HepG2 (cell line): ENCODE measurements around the gene CACNA1C. TPM values are rescaled to one million over a fixed set of nuclear protein-coding genes. Genes with fewer than 3 reads are reported as not detected.

Source experiments
- ATAC-seq: fragments of 200-7000 bp; cut with Tn5 transposase; 3 replicates; pipeline ENCODE4 v1.9.1; 2020; ENCODE audit warnings: mild to moderate bottlenecking, moderate library complexity
- BruUV-seq: library from RNA; stranded (reverse); fragments of 400-500 nt; replicated peaks from 2 replicates; lab custom pipeline; 2021; lab: Mats Ljungman, UMichigan
- CTCF ChIA-PET: fragments of 300-600 bp; formaldehyde crosslinking; extraction: SDS; loops from one replicate; lab custom pipeline; 2021; ENCODE audit warnings: low total read pairs, inconsistent platforms, low intra/inter-chr PET ratio; lab: Yijun Ruan, JAX
- POLR2A ChIA-PET: fragments of 350-600 bp; sonication (Branson Sonifier 250); formaldehyde crosslinking; loops from one replicate; lab custom pipeline; 2020; ENCODE audit warnings: antibody characterized with exemption, inconsistent platforms; lab: Yijun Ruan, JAX
- DNase-seq: peaks from one replicate; pipeline ENCODE4 v3.0.0-alpha.2; 2015; ENCODE audit warnings: low spot score
- FAIRE-seq: peaks from 3 replicates; lab custom pipeline; 2011; peaks lifted over from hg19 to GRCh38; lab: Jason Lieb, UNC
- H2AFZ ChIP-seq: one replicate; pipeline ENCODE4 v1.6.1; 2011; ENCODE audit warnings: low read length, inconsistent platforms
- H3K27ac ChIP-seq: fragments of 300-600 bp; 3 replicates; pipeline ENCODE4 v1.8.0; 2011; ENCODE audit warnings: mixed run types, mild to moderate bottlenecking, mixed read lengths, low read length, inconsistent platforms; ENCODE audit not compliant: insufficient read depth; ENCODE audit errors: extremely low read length
- H3K27me3 ChIP-seq, 2 experiments: fragments of 200-600 bp in 1 of 2; 2 replicates in 1 of 2; 3 replicates in 1 of 2; pipeline versions ENCODE4 v1.6.0 to v1.8.0; 2011; ENCODE audit warnings: low read length in 2 of 2, mild to moderate bottlenecking in 2 of 2, moderate library complexity in 2 of 2, inconsistent platforms in 1 of 2; ENCODE audit not compliant: insufficient read depth in 2 of 2, control insufficient read depth in 1 of 2
- H3K36me3 ChIP-seq, 2 experiments: fragments of 200-600 bp in 1 of 2; replicated peaks in 1 of 2; 2 replicates in 1 of 2; 3 replicates in 1 of 2; pipeline versions ENCODE4 v1.5.1 to v1.8.0; 2011; ENCODE audit warnings: low read length in 2 of 2, inconsistent platforms in 1 of 2; ENCODE audit not compliant: insufficient read depth in 2 of 2, control insufficient read depth in 1 of 2
- H3K4me1 ChIP-seq: 2 replicates; pipeline ENCODE4 v1.5.1; 2012; ENCODE audit warnings: low read length, inconsistent platforms; ENCODE audit not compliant: insufficient read depth
- H3K4me2 ChIP-seq: 2 replicates; pipeline ENCODE4 v1.6.0; 2011; ENCODE audit warnings: low read depth, low read length, inconsistent platforms
- H3K4me3 ChIP-seq, 3 experiments: fragments of 200-600 bp in 1 of 3; sonication (generic), shearing (Covaris generic) in 1 of 3; replicated peaks in 1 of 3; 2 replicates each; pipeline ENCODE4 v1.5.1; 2011 to 2016; ENCODE audit warnings: low read length in 3 of 3, inconsistent platforms in 2 of 3, low read depth in 2 of 3, mild to moderate bottlenecking in 2 of 3, control low read depth in 1 of 3, mixed read lengths in 1 of 3; ENCODE audit not compliant: insufficient read depth in 1 of 3
- H3K79me2 ChIP-seq: one replicate; pipeline ENCODE4 v1.6.1; 2011; ENCODE audit warnings: low read length, inconsistent platforms; ENCODE audit not compliant: insufficient read depth
- H3K9ac ChIP-seq: 2 replicates; pipeline ENCODE4 v1.6.0; 2011; ENCODE audit warnings: mild to moderate bottlenecking, low read depth, low read length, inconsistent platforms; ENCODE audit not compliant: insufficient read depth
- H3K9me3 ChIP-seq: 2 replicates; pipeline ENCODE4 v1.5.1; 2012; ENCODE audit warnings: mild to moderate bottlenecking, low read length
- H4K20me1 ChIP-seq: 2 replicates; pipeline ENCODE4 v1.6.0; 2011; ENCODE audit warnings: inconsistent platforms, mild to moderate bottlenecking, low read length, moderate library complexity; ENCODE audit not compliant: insufficient read depth
- ATF7 ChIP-seq, 2 experiments: fragments of 450-650 bp in 1 of 2; sonication (generic) in 1 of 2; formaldehyde crosslinking in 1 of 2; IDR thresholded peaks; 2 replicates each; pipeline versions ENCODE4 v1.4.0 to v1.6.1; 2016 to 2020; ENCODE audit warnings: antibody characterized with exemption in 1 of 2, mild to moderate bottlenecking in 1 of 2, missing genetic modification reagents in 1 of 2
- GATA4 ChIP-seq: sonication (generic); IDR thresholded peaks from 2 replicates; pipeline ENCODE4 v1.6.1; 2016; ENCODE audit warnings: antibody characterized with exemption, low read depth, borderline replicate concordance
- GPN1 ChIP-seq: sonication (generic); formaldehyde crosslinking; IDR thresholded peaks from 2 replicates; pipeline ENCODE4 v1.5.1; 2020; ENCODE audit warnings: missing genetic modification reagents, borderline replicate concordance
- JUN ChIP-seq: sonication (generic); formaldehyde crosslinking; IDR thresholded peaks from 2 replicates; pipeline ENCODE4 v1.4.0; 2020; ENCODE audit warnings: mild to moderate bottlenecking, missing genetic modification reagents
- POGK ChIP-seq: sonication (generic); formaldehyde crosslinking; conservative IDR thresholded peaks from 2 replicates; pipeline ENCODE4 v1.8.0; 2022; ENCODE audit warnings: mild to moderate bottlenecking, moderate library complexity, missing genetic modification reagents
- SSRP1 ChIP-seq: IDR thresholded peaks from 2 replicates; pipeline ENCODE4 v1.6.1; 2016; ENCODE audit warnings: control low read depth
- SUZ12 ChIP-seq: fragments of 150-350 bp; IDR thresholded peaks from 2 replicates; pipeline ENCODE4 v1.6.1; 2014; ENCODE audit warnings: low read depth, low read length
- ZNF180 ChIP-seq: sonication (generic); formaldehyde crosslinking; IDR thresholded peaks from 2 replicates; pipeline ENCODE4 v1.4.0; 2020; ENCODE audit warnings: low read depth, missing genetic modification reagents, borderline replicate concordance
- ZNF773 ChIP-seq: sonication (generic); formaldehyde crosslinking; IDR thresholded peaks from 2 replicates; pipeline ENCODE4 v1.4.0; 2020; ENCODE audit warnings: missing genetic modification reagents, borderline replicate concordance
- ZNF790 ChIP-seq: sonication (generic); formaldehyde crosslinking; IDR thresholded peaks from 2 replicates; pipeline ENCODE4 v1.8.0; 2022; ENCODE audit warnings: missing genetic modification reagents, mild to moderate bottlenecking, borderline replicate concordance
- ZZZ3 ChIP-seq: sonication (generic); formaldehyde crosslinking; IDR thresholded peaks from 2 replicates; pipeline ENCODE4 v1.4.0; 2020; ENCODE audit warnings: missing genetic modification reagents, mild to moderate bottlenecking, borderline replicate concordance
- WGBS: methylation state at CpG from one replicate; pipeline ENCODE4 v1.1.6; 2017; ENCODE audit warnings: low lambda C conversion rate; 5-methylcytosine and 5-hydroxymethylcytosine counted together
- in situ Hi-C: cut with HindIII; loops from 2 replicates; pipeline ENCODE4 v1.10.0; 2017; ENCODE audit warnings: low pct_unique_long_range_greater_than_20kb; ENCODE audit not compliant: extremely low pct_ligation_motif_present
- intact Hi-C: fragments of 100-400 bp; cut with micrococcal nuclease; formaldehyde crosslinking; loops from one replicate; pipeline ENCODE4 v1.10.0; 2022; ENCODE audit not compliant: unreplicated experiment
- polyA plus RNA-seq, 8 experiments: library from polyadenylated mRNA; depleted of rRNA in 3 of 8; stranded (reverse) in 7 of 8; unstranded in 1 of 8; fragments of >200 nt; fragmentation: Illumina TruSeq in 4 of 8; extraction: Trizol in 4 of 8; gene quantifications; 2 replicates each; pipeline versions ENCODE4 v1.2.1 to v1.2.3, GENCODE V29; 2011 to 2016; ENCODE audit warnings: low read depth in 4 of 8, missing spikeins in 1 of 8, mixed read lengths in 1 of 8; ENCODE audit not compliant: insufficient read depth in 1 of 8
- total RNA-seq, 5 experiments: library from RNA; depleted of rRNA; stranded (reverse); fragments of >200 nt; fragmentation: Illumina TruSeq; extraction: Trizol; gene quantifications; 2 replicates each; pipeline ENCODE4 v1.2.3, GENCODE V29; 2016; ENCODE audit warnings: low read depth in 1 of 5
- TF ChIP-seq, protein P1 (sequence below): sonication (generic); formaldehyde crosslinking; IDR thresholded peaks from 2 replicates; pipeline ENCODE4 v1.8.0; 2022; ENCODE audit warnings: missing genetic modification reagents, mild to moderate bottlenecking, borderline replicate concordance

The CACNA1C gene
- total and polyA plus RNA-seq, 2 of the 13 experiments (the other 11 are each of a cell fraction or from before 2014, with no cell fraction given): not detected

DNA sequence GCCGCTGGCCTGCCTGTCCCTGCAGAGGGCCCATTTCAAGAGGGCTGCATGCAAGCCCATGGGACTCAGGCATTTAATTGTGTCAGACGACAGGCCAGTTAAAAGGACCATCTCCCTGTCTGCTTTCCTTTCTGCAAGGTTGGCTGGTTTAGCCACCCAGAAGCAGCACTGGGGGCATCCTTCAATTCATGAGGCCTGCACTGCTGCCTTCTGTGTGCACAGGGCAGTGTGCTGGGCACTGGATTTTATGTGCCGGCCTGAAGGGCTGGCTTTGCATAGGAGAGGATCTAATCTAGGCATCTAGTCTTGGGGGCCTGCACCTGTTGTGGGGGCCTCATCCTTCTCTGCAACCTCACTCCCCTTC is 627.9 kb downstream of the CACNA1C start (continued):
- TF ChIP-seq, protein P1, sequence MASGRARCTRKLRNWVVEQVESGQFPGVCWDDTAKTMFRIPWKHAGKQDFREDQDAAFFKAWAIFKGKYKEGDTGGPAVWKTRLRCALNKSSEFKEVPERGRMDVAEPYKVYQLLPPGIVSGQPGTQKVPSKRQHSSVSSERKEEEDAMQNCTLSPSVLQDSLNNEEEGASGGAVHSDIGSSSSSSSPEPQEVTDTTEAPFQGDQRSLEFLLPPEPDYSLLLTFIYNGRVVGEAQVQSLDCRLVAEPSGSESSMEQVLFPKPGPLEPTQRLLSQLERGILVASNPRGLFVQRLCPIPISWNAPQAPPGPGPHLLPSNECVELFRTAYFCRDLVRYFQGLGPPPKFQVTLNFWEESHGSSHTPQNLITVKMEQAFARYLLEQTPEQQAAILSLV (CRISPR knock-in tag): no peak
- TF ChIP-seq ZNF180 (CRISPR knock-in tag) (no peak), ZNF790 (no peak), GPN1 (no peak), ZZZ3 (no peak), JUN (CRISPR knock-in tag) (no peak), SSRP1 (CRISPR knock-in tag) (no peak)

DNA sequence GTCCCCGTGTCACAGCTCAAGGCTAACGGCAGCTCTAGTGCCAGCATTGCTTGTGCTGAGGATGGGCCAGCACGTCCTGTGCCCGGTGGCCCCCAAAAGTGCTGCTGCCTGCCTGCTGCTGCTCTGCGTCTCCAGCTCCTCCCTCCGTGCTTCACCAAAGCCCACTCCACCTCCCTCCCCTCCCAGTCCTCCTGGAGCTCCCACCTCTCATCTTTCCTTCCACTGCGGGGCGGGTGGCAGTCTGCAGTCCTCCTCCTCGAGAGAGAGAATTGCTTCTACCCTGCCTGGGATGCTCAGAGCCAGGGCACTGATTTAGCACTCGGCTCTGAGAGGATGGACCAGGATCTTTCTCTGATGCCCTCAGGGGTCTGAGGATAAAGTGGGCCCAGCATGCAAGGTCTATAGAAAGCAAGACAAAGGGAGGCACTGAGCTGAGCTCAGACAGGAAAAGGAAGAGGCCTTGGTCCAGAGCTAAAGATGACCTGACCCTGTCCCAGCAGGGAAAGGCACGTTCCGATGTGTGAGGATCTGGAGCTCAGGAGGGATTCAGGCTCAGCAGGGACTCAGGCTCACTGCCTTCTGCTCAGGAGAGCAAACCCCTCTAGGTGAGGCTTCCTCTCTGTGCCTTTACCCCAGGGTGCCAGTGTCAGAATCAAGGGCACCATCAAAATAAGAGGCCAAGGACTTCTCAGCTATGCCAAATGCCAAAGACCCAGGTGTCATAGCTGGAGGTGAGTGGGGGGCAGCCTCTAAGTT is 628.8 kb downstream of the CACNA1C start:
- Histone ChIP-seq H4K20me1 (no peaks in the 10 kb centered on the region; the same call in 1 of the 2 replicates), H3K4me2 (no peak overlapping the region), H3K4me3 (no peak overlapping the region), H3K36me3 (no peaks in the 10 kb centered on the region), H2AFZ (no peak overlapping the region), H3K27me3 (peaks cover 5 to 21% of the 10 kb centered on the region in 2 experiments; a peak in 3 of 5 replicates), H3K9ac (no peak overlapping the region), H3K27ac (no peak overlapping the region), H3K9me3 (no peaks in the 10 kb centered on the region), H3K79me2 (no peaks in the 10 kb centered on the region), H3K4me1 (no peaks in the 10 kb centered on the region)
- ATAC-seq (peak; percentile 19; the same call in 2 of the 3 replicates), FAIRE-seq (no peak), DNase-seq (no peak)
- ChIA-PET POLR2A (no interaction called here), CTCF (no interaction called here)
- intact Hi-C loops: no loop called here
- WGBS: 12% methylated on average over 9 of the region's 12 CpGs
- in situ Hi-C loops: no loop called here
- BruUV-seq: no TSS peak
- TF ChIP-seq GATA4 (no peak), ATF7 (IDR thresholded peaks at IDR 0.05) (no peak), ATF7 (CRISPR knock-in tag; IDR thresholded peaks at IDR 0.05) (no peak), ZNF773 (no peak), SUZ12 (no peak), POGK (no peak)
